SIG-M5 treated with dmso at 0.1 percent for 504 hours (cell line): ENCODE data around the gene COMMD10.
"Not testable (repeated sequence)": the region's sequence is repeated elsewhere in the genome, so short reads cannot be mapped to it uniquely, and the experiment has no call there.

Source experiments
- DNase-seq: peaks from one replicate; lab custom pipeline; 2025; ENCODE audit not compliant: unreplicated experiment; lab: John Stamatoyannopoulos, UW

Gene COMMD10

DNA sequence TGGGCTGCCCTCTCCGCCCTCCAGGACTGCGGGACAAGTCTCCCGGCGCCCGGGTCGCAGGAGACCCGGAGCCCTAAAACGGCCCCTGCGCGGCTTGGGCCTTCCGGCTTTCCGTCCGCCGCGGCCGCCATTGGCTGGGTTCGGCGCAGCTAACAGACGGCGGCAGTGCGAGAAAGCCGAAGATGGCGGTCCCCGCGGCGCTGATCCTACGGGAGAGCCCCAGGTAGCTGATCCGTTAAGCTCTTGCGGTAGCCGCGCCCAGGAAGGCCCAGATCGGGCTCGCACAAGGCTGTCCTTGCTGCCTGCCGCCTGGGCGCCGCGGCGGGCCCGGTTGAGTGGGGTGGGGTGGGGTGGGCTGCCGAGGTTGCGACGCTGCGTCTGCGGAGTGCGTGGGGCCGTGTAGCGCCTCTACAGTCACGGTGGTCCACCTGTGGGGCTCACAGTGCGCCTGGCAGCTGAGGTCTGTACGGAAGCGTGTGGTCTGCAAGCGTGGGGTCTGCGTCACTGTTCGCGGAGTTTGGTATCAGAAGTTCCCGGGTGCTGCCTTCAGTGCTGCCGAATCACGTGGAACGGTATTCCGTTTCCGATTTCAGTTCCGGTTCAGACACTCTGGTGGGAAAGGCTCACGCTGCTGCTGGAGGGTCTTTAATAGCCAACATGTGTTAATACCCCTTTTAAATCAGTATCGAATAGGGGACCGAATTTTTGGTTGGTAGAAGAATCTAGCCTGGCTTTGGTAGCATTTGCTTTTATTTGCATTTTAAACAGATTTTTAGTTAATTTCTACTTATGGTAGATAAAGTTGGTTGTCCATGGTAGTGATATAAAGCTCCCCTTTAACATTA lies at the start of gene COMMD10:
COMMD10 (plus strand) TSS at position 155 of the 845 bp plus-strand sequence.
- peak; percentile 87 for DNase-seq

DNA sequence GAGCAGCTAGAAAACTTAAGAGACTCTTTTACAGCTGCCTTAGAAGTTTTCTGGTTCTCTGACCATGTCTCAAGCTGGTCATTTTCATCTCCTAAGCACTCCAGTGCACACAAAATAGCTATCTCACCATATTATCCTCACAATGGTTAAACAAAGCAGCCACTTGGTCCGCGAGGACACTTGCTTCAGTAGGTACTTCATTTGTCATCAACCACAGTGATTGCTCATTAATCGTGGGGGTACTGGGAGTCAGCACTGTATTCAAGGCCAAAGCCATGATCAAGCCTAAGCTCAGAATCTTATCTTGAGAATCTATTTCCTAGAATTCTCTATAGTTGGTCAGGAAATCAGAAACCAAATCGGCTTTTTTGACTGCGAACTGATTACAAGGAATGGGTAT lies 49.7 kb upstream of the COMMD10 start:
- no peak for DNase-seq

DNA sequence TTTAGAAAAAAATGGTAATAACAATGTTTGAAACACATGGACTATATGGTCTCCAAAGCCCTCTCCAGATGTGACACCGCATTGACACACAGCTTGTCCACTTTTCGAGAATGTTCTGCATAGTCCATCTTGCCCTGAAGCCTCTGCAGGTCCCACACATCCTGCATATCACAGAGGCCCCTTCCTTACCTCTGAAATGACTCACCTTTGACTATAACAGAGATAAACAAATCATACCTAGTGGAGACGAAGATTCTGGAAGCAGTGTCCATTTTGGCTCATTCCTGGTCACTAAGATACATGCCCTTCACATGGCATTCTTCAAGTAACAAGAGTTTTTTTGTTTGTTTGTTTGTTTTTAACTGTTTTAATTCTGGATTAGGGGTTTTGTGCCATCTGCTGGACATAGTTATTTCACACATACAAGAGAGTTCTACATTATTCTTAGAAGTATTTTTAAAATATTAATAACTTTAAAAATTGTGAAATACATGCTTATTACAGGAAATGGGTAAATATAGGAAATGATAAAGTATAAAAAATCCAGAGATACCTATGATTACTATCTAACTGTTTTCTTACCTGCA lies 47.5 kb upstream of the COMMD10 start:
- DNase-seq, result no peak

DNA sequence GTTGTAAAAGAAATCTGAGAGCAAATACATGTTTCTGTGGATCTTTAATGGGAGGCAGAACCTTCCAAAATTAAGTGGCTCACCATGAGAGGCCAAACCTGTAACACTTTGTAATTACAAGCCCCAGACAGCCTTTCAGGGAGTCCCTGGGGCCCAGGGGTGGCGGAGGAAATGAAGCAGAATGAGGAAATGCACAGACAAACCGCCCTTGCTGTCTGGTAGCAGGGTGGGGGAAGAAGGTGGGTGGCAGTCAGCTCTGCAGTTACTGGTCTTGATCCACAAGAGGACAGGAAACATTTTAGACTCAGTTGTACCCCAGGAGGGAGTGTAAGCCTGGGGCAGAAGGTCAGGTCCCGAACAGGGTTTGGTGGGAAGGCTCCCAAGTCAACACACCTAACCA lies 46.0 kb upstream of the COMMD10 start:
- DNase-seq, result peak; percentile 82

DNA sequence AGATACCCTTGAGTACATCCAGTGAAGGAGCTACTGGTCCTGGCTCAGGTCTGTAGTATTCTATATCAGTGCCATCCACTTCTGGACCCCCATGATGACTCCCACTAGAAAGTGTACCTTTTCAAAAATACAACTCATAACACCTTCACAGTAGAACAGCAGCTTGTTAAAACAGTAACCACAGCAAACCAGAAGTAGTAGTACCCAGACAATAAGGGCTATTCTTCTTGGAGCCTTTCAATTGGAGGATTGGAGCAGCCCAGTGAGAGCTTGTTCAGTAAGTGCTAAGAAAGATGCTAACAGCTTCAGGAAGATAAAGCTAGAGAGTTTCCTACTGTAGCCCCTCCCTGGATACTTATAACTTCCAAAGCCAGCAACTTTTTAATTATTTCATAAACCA lies 42.5 kb upstream of the COMMD10 start:
- no peak for DNase-seq

DNA sequence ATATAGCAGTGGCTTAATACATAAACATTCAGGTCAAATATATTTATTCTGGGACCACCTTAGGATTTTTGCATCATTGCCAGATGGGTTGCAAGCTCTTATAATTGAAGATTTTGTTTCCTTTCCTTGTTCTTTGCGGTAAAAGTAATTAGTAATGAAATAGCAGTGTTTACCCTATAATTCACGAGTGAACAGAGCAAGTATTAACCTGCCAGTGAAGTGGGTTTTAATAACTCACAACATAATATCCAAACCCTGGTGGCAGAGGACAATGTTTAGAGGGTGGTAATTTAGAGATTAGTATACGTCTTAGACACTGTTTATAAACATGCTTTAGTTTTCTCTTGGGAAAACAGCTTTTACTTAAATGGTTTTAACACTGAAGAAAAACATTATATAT lies 40.8 kb upstream of the COMMD10 start:
- DNase-seq, result no peak

DNA sequence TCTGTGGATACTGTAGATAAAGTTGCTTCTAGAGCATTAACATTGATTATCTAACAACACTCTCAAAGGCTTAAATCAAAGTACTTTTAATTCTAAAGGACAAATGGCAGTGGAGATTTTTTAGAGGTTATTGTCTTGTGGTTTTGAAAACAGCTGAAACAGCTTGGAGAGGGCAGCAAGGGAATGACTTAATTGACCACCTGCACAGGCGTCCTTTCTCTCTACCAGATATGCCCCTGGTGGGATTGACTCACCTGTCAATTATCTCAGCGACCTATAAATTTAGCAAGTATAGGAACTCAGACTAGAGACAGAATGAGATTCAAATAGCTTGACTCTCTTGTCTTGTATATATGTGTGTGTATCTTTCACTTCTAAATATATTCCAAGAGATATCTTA lies 39.0 kb upstream of the COMMD10 start:
- DNase-seq, result no peak

DNA sequence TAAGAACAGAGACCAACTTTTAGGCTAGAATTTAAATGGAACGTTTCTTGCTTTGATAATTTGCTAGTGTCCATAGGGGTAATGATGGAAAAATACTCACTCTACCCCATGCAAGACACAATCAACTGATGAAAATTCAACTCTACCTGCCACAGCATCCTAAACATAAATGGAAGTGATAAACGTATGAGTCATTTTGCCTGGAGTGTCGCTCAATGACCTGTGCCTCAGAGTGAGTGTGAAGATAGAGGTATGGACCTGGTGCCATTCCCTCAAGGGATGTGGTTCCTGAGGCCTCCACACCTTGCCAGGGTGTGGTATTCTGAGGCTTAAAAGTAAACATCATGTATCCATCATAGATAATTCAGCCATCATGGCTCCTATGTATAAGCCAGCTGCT lies 38.6 kb upstream of the COMMD10 start:
- no peak for DNase-seq

DNA sequence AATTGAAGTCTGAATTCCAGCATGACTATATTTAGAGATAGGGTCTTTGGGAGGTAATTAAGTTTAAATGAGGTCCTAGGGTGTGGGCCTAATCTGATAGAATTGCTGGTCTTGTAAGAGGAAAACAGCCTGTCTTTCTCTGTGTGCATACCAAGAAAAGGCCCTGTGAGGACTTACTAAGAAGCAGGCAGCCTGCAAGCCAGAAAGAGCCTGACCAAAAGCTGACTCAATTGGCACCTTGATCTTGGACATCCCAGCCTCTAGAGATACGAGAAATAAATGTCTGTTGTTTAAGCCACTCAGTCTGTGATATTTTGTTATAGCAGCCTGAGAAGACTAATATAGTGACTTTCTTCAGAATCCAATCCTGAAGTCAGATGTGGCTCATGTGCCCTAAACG lies 38.0 kb upstream of the COMMD10 start:
- no peak for DNase-seq

DNA sequence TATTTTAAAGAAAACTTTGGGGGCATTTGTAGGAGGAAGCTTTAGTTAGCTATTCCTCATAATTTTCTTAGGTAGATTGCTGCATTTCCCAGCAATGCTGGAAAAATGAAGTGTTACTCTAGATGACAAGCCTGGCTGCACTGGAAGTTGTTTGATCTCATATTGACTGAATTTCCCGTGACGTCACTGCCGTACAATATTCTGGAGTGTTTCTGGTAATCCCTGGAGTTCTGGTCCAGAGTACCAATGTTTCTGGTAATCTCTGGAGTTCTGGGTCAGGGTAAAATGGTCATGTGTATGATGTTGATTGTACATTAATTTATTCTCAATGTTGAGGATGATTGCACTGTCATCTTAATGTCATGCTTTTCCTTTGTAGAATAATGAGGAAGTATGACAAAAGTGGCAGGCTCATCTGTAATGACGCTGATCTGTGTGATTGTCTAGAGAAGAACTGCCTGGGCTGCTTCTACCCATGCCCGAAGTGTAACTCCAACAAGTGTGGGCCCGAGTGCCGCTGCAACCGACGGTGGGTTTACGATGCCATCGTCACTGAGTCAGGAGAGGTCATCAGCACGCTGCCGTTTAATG lies 26.4 kb upstream of the COMMD10 start:
- DNase-seq, result no peak

DNA sequence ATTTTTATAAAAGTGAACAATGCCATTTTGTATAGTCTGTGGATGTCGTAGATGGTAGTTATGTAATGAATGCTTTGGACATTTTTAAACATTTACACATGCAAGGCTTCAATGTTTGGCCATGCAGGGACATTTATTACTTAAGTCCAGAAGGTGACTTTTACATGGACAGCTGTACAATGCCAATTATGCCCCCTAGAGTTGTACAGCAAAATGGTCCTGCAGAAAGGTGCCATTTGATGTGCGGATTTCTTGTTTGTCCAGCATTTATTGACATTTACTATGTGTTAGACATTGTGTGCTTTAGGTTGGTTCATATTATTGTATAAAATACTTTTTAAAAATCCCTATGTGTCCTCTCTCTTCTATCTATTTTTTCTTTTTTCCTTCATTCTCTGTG lies 22.5 kb upstream of the COMMD10 start:
- DNase-seq, result no peak

DNA sequence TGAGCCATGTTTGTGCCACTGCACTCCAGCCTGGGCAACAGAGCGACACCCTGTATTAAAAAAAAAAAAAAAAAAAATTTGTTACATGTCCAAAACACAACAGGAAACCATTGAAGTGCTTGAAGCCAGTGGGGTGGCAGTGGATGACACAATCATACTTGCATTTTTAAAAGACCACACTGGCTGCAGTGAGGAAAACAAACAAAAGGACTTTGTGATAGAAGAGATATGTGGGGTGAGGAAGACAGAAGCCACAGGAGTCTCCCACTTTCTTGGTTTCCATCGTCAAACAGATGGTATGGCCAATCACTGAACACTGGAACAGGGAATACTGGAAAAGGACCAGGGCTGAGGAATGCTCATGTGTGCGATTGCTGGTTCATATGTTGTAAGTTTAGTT lies 20.9 kb upstream of the COMMD10 start:
- no peak for DNase-seq

DNA sequence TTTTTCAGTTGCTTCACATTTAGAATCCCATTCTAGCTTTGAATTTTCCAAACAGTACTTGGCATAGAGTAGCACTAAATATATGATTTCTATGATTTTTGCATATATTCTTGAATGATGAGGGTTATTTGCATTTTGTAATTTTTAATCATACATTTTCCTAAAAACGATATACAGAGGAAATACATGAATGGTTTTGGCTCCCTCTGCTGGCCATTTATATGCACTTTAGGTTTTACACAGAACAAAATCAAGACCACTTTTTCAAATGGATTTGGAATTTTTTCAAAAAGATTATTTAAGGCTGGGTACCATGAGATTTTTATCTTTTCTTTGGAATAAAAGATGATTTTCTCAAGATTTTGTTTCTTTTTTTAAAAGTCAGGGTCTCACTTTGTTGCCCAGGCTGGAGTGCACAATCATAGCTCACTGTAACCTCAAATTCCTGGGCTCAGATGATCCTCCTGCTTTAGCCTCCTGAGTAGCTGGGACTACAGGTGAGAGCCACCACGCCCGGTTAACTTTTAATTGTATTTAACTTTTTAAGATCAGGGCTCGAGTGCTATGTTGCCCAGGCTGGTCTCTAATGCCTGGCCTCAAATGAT lies 16.7 kb upstream of the COMMD10 start:
- peak; percentile 44 for DNase-seq

DNA sequence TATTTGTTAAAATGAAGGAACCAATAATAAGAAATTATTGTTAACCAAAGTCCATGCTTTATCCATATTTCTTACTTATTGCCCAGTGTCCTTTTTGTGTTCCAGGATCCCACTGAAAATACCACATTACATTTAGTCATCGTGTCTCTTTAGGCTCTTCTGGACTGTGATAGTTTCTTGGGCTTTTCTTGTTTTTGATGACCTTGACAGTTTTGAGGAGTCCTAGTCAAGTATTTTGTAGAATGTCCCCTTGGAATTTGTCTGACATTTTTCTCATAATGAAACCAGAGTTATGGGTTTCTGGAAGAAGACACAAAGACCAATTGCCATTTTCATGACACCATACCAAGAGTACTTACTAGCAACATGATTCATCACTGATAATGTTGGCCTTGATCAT lies 13.6 kb upstream of the COMMD10 start:
- no peak for DNase-seq

DNA sequence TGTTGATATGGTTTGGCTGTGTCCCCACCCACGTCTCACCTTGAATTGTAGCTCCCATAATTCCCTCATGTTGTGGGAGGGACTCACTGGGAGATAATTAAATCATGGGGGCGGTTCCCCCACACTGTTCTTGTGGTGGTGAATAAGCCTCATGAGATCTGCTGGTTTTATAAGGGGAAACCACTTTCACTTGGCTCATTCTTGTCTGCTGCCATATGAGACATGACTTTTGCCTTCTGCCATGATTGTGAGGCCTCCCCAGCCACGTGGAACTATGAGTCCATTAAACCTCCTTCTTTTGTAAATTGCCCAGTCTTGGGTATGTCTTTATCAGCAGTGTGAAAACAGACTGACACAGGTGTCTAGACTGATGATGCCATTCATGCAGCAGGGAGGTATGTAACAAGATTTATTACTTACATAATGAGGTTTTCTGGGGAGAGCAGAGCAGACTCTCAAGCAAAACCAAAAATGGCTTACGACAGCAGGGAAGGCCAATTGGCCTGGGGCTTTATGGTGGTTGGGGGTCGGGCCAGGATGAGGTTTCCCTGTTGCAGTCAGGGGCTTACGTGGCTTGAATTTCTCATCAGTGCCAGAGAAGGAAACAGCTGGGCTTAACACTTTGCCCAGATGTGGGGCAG lies 9.5 kb upstream of the COMMD10 start:
- DNase-seq, result no peak

DNA sequence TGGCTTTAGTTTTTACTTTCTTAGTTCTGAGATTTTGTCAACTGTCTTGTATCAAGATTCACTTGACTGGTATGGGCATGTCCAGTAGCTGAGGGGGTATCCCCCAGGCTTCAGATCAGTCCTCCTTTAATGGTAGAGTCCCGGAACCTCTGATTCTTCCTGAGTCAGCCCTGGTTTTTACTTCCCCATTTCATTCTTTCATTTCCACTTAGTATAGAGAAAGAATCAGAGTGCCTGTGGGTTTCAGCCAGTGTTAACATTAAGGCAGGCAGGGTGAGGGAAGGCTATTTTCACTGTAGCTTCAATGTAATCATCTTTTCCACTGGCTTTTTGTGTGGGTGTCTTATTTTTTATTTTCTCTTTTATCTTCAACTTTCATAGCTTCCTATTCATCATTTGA lies 8.3 kb upstream of the COMMD10 start:
- DNase-seq, result peak; percentile 86

DNA sequence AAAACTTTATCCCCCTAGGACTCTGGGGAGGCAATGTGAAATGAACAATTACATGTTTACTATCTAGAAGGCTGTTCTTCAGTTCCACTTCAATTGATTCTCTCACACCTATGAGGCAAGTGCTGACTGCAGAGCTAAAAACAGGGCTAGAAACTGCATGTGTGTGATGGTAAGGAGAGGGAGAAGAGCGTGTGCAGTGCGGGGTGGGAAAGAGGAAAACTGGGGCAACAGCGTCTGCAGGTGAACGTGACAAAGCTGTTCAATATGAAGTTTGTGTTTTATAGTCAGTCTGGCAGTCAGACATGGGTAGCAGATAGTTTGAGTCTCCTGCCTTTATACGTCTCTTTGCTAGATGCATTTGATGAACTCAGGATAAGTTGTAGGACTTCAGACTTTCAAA lies 6.6 kb upstream of the COMMD10 start:
- DNase-seq, result no peak

DNA sequence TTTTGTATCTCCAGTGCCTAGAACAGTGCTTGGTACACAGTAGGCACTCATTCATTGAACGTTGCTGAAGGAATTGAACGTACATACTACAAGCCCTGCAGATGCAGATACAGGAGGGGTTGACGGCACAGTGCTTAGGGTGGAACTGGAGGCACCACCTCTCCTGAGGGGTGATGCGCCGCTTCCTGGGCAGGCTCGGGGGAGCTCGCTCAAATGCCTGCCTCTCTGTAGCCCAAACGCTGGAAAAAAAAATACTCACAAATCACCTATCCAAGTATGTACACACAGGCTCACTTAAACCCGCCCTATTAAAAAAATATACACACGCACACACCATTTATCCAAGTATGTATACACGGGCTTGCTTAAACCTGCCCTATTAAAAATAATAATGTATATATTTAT lies 536 bp upstream of the COMMD10 start:
- peak; percentile 40 for DNase-seq

DNA sequence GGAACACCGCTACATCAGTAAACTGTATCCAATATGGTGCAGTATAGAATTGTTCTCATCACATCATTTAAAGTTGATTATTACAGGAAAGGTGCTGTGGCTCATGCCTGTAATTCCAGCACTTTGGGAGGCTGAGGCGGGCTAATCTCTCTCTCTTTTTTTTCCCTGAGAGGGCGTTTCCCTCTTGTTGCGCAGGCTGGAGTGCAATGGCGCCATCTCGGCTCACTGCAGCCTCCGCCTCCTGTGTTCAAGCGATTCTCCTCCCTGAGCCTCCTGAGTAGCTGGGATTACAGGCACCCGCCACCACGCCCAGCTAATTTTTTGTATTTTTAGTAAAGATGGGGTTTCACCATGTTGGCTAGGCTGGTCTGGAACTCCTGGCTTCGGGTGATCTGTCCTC lies 1.5 kb downstream of the COMMD10 start:
- not testable (repeated sequence) for DNase-seq

DNA sequence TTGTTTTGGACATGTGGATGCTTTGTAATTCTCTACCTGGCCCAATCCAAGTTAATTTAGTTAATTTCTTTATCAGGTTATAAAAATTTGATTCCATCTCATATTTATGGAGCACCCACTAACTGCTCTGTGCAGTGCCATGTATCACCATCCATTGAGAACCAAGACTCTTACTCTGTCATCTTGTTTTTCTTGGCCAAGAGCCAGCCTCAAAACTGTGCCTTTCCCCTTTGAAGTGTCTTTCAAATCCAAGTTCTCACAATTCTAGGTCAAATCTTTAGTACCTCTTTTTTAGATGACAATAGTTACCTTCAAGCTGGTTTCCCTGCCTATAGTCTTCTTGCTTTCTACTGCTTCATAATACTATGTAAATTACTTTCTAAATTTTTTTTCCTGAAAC lies 3.2 kb downstream of the COMMD10 start:
- no peak for DNase-seq

DNA sequence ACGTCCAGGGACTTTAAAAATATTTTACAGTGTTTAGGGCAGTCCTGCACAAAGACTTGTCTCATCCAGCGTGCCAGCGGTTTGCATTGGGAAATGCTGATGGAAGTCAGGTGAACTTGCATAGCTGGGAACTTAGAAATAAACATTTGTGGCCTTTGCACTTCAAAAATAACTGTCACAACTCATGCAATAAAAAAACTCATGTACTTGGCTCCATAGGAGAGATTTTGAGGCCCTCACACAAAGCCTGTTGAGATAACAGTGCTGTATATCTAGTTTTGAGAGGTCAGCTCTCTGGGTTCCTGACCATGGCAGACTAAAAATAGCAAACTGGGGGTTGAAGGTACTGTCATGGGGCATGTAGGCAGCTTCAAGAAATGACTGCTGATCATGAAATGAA lies 5.5 kb downstream of the COMMD10 start:
- no peak for DNase-seq

DNA sequence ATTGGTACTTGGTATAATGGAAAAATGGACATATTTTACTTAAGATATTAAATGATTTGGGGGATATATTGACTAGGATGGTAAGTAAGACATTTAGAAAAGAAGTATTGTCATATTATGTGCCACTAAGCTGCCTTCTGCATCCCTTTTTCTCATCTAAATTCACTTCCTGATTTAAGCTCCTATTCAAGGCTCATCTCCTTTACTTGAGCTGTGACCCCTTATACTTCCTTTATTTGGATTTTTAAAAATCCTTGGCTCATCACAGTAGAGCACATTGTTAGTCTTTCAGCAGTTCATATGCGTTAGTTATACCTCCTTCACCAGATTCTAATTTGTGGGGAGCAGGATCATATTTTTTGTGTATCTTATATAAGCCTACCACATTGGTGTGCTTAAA lies 6.6 kb downstream of the COMMD10 start:
- DNase-seq, result peak; percentile 9
